ENCODE data around the gene FGD4.

GRCh38 chr12:32546272-32546671 is 146.9 kb downstream of the FGD4 start:
- no peak for TF ChIP-seq POLR2A (IDR thresholded peaks at IDR 0.05; ENCODE audit: low read depth, low read length)
- no peak for TF ChIP-seq POU2F2 (IDR thresholded peaks at IDR 0.05; ENCODE audit: low read depth, low read length)
- no peak for TF ChIP-seq SPI1 (IDR thresholded peaks at IDR 0.05; ENCODE audit: low read depth, low read length)
- no peak for TF ChIP-seq POLR2AphosphoS5 (IDR thresholded peaks at IDR 0.05; ENCODE audit: low read depth, low read length)
